Subcutaneous adipose tissue (tissue), 4 donors: ENCODE data around the gene SULT6B1. TPM values are rescaled to one million over a fixed set of nuclear protein-coding genes. Genes with fewer than 3 reads are reported as not detected.

Experiments
- total RNA-seq, 4 donors: library from RNA; depleted of rRNA; stranded (reverse); fragments of >200 nt; gene quantifications; one replicate each; pipeline ENCODE4 v1.1.0, GENCODE V29; 2016
- TF ChIP-seq, protein P1 (sequence below): fragments of 450-650 bp; IDR thresholded peaks from one replicate; pipeline ENCODE4 v1.5.1; 2016; ENCODE audit warnings: low read depth, mild to moderate bottlenecking, control low read depth, antibody characterized with exemption, moderate library complexity

The SULT6B1 gene
- total RNA-seq, 4 donors from 2014 or later: not detected

DNA sequence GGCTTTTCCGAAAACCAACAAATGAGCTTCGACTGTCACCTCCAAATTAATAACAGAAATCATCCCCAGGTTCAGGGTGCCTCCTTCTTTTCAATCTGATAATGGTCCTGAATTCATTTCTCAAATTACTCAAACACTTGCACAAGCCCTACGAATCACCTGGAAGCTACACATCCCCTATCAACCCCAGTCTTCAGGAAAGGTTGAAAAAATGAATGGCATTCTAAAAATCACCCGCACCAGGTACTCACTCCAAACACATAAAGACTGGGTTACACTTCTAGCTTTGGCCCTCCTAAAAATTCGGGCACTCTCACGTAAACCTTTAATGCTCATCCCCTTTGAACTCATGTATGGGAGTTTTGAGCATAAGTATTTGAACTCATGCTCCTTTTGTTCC lies 55.6 kb downstream of the SULT6B1 start:
- TF ChIP-seq, protein P1, sequence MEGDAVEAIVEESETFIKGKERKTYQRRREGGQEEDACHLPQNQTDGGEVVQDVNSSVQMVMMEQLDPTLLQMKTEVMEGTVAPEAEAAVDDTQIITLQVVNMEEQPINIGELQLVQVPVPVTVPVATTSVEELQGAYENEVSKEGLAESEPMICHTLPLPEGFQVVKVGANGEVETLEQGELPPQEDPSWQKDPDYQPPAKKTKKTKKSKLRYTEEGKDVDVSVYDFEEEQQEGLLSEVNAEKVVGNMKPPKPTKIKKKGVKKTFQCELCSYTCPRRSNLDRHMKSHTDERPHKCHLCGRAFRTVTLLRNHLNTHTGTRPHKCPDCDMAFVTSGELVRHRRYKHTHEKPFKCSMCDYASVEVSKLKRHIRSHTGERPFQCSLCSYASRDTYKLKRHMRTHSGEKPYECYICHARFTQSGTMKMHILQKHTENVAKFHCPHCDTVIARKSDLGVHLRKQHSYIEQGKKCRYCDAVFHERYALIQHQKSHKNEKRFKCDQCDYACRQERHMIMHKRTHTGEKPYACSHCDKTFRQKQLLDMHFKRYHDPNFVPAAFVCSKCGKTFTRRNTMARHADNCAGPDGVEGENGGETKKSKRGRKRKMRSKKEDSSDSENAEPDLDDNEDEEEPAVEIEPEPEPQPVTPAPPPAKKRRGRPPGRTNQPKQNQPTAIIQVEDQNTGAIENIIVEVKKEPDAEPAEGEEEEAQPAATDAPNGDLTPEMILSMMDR: no peak

DNA sequence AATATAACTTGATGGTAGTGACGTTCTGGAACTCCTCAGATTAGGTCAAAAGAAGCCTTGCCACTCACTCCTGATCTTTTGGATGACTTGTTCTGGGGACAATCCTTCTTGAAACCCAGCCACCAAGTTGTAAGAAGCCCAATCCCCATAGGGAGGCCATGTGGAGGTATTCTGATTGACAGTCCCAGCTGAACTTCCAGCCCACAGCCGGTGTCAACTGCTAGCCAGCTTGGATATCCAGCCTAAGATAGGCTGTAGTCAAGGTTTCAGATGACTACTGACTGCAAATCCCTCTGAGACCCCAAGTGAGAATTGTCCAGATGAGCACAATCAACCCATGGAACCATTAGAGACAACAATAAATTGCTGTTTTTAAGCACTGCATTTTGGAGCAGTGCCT lies 63.1 kb downstream of the SULT6B1 start:
- TF ChIP-seq, protein P1: no peak

DNA sequence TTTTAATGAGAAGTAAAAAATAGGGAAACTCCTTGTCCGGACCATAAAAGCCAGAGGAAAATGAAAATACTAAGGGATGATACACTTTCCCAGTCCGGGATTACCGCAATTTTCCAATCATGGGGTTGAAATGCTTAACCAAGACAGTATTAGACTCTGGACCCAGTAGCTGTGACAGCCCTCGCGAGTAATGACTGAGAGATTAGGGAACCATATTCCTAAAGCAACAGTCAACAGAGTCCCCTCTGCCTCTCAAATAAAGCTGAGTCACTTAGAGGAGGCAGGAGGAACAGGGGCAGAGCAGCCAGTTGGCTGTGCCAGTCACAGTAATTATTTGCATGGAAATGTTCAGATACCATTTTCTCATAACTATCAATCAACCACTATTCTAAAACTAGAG lies 69.3 kb downstream of the SULT6B1 start:
- TF ChIP-seq, protein P1: no peak

Other genes starting within 250 kb of the SULT6B1 start
- 10 to 100 TPM; 21.3 to 34.9 (median 27.9) TPM for gene STRN, start 222.1 kb downstream of the SULT6B1 start, total RNA-seq
- 10 to 100 TPM; 32.8 to 54.2 (median 45.6) TPM for gene HEATR5B, start 104.3 kb downstream of the SULT6B1 start, total RNA-seq
- 10 to 100 TPM; 30.3 to 61.4 (median 43.8) TPM for gene GPATCH11, start 104.2 kb downstream of the SULT6B1 start, total RNA-seq
- 10 to 100 TPM; 24.2 to 30.2 (median 27.5) TPM for gene EIF2AK2, start 31.7 kb downstream of the SULT6B1 start, total RNA-seq
- 10 to 100 TPM; 20.0 to 22.8 (median 21.4) TPM for gene CEBPZOS, start 7.8 kb upstream of the SULT6B1 start, total RNA-seq
- gene CEBPZ, start 42.9 kb upstream of the SULT6B1 start, total RNA-seq: 10 to 100 TPM; 29.3 to 67.8 (median 39.7) TPM
- 10 to 100 TPM; 14.5 to 22.9 (median 18.5) TPM for gene NDUFAF7, start 43.0 kb upstream of the SULT6B1 start, total RNA-seq
- gene PRKD3, start 136.2 kb upstream of the SULT6B1 start, total RNA-seq: 10 to 100 TPM; 40.6 to 56.7 (median 43.6) TPM
- gene QPCT, start 156.0 kb upstream of the SULT6B1 start, total RNA-seq: 10 to 100 TPM in 1 of 4 donors, 1 to 10 TPM in 3; 2.4 to 15.6 (median 5.1) TPM